Vagina (tissue), 2 donors: ENCODE data around the gene MIAT. TPM values are rescaled to one million over a fixed set of nuclear protein-coding genes. Genes with fewer than 3 reads are reported as not detected.

ENCODE experiments used
- DNase-seq, 2 donors: peaks; one replicate each; pipeline ENCODE4 v3.0.0-alpha.2; 2017; ENCODE audit errors: extremely low spot score in 2 of 2
- H3K27ac ChIP-seq: fragments of 200-600 bp; sonication (generic); one replicate; pipeline ENCODE4 v1.5.1; 2019
- H3K27me3 ChIP-seq: fragments of 200-600 bp; sonication (generic); one replicate; pipeline ENCODE4 v1.5.1; 2019
- H3K36me3 ChIP-seq, 2 donors: fragments of 200-600 bp; sonication (generic); one replicate each; pipeline ENCODE4 v1.5.1; 2017 to 2019
- H3K4me1 ChIP-seq: fragments of 200-600 bp; sonication (generic); one replicate; pipeline ENCODE4 v1.5.1; 2019
- H3K4me3 ChIP-seq, 2 donors: fragments of 200-600 bp; sonication (generic); 1 replicate in 1 of 2; 2 replicates in 1 of 2; pipeline ENCODE4 v1.5.1; 2016 to 2019
- H3K9me3 ChIP-seq: fragments of 200-600 bp; sonication (generic); one replicate; pipeline ENCODE4 v1.5.1; 2019
- CTCF ChIP-seq, 3 experiments: fragments of 450-650 bp in 2 of 3; fragments of 200-600 bp in 1 of 3; sonication (generic) in 1 of 3; IDR thresholded peaks; one replicate each; pipeline ENCODE4 v1.5.1; 2017 to 2019; ENCODE audit warnings: antibody characterized with exemption in 3 of 3, mild to moderate bottlenecking in 2 of 3, moderate library complexity in 2 of 3
- POLR2A ChIP-seq, 2 donors: fragments of 450-650 bp; IDR thresholded peaks; one replicate each; pipeline ENCODE4 v1.6.1; 2017; ENCODE audit warnings: antibody characterized with exemption in 2 of 2, mild to moderate bottlenecking in 2 of 2, moderate library complexity in 2 of 2
- POLR2AphosphoS5 ChIP-seq, 2 donors: sonication (generic); formaldehyde crosslinking; IDR thresholded peaks; one replicate each; pipeline ENCODE4 v1.9.0; 2017; ENCODE audit warnings: antibody characterized with exemption in 2 of 2, mild to moderate bottlenecking in 2 of 2, low read depth in 1 of 2; ENCODE audit not compliant: insufficient read depth in 1 of 2
- intact Hi-C: fragments of 100-400 bp; cut with DNase I; formaldehyde crosslinking; loops from one replicate; pipeline ENCODE4 v1.15.1; 2023
- total RNA-seq: library from RNA; depleted of rRNA; stranded (reverse); fragments of >200 nt; gene quantifications from one replicate; pipeline ENCODE4 v1.2.3, GENCODE V29; 2016

The MIAT gene
- total RNA-seq, 1 donor from 2014 or later = 2.7 TPM

- Histone ChIP-seq H3K9me3 (no peaks in the 10 kb centered on the region), H3K4me1 (no peaks in the 10 kb centered on the region), H3K4me3 (no peak overlapping the region), H3K27ac (no peak overlapping the region), H3K27me3 (no peaks in the 10 kb centered on the region), H3K36me3 (no peaks in the 10 kb centered on the region)
- TF ChIP-seq CTCF (IDR thresholded peaks at IDR 0.05) (no peak), POLR2AphosphoS5 (IDR thresholded peaks at IDR 0.05; ENCODE audit: insufficient read depth in 1 of 2, low read depth in 1 of 2) (no peak), POLR2A (IDR thresholded peaks at IDR 0.05) (no peak)
- DNase-seq = no peak
- intact Hi-C loops = no loop called here
Measured at GRCh38 chr22:26615830-26616435, 41.5 kb upstream of the MIAT start.

- Histone ChIP-seq H3K27me3 (no peaks in the 10 kb centered on the region), H3K9me3 (no peaks in the 10 kb centered on the region), H3K4me1 (no peaks in the 10 kb centered on the region), H3K27ac (no peak overlapping the region), H3K4me3 (no peak overlapping the region), H3K36me3 (no peaks in the 10 kb centered on the region)
- TF ChIP-seq POLR2AphosphoS5 (IDR thresholded peaks at IDR 0.05; ENCODE audit: insufficient read depth in 1 of 2, low read depth in 1 of 2) (no peak), CTCF (IDR thresholded peaks at IDR 0.05) (no peak), POLR2A (IDR thresholded peaks at IDR 0.05) (no peak)
- DNase-seq = no peak
- intact Hi-C loops = no loop called here
Measured at GRCh38 chr22:26616650-26617049, 40.7 kb upstream of the MIAT start.

- intact Hi-C loops = no loop called here
- H3K27me3 ChIP-seq = no peaks in the 10 kb centered on the region
- no peak within 1 kb of the TSS for H3K27ac ChIP-seq
Measured at GRCh38 chr22:26617271-26618199, 39.9 kb upstream of the MIAT start, which contains the start of gene CRYBB1. TSS of gene CRYBB1 (minus strand) at chr22:26618027. CDS start at chr22:26616319, 1,708 bp downstream.

GRCh38 chr22:26618455-26618854, 38.9 kb upstream of the MIAT start:
- Histone ChIP-seq H3K4me1 (no peaks in the 10 kb centered on the region), H3K36me3 (no peaks in the 10 kb centered on the region), H3K27me3 (no peaks in the 10 kb centered on the region), H3K27ac (no peak overlapping the region), H3K4me3 (no peak overlapping the region), H3K9me3 (no peaks in the 10 kb centered on the region)
- no peak for DNase-seq
- TF ChIP-seq POLR2A (IDR thresholded peaks at IDR 0.05) (no peak), POLR2AphosphoS5 (IDR thresholded peaks at IDR 0.05; ENCODE audit: insufficient read depth in 1 of 2, low read depth in 1 of 2) (no peak), CTCF (IDR thresholded peaks at IDR 0.05) (no peak)
- intact Hi-C loops = no loop called here

More at GRCh38 chr22:26617271-26618199, 39.9 kb upstream of the MIAT start, which contains the start of gene CRYBB1:
- Histone ChIP-seq H3K4me3 (no peak within 1 kb of the TSS), H3K9me3 (no peaks in the 10 kb centered on the region), H3K4me1 (no peaks in the 10 kb centered on the region), H3K36me3 (no peaks in the 10 kb centered on the region)
- no peak for DNase-seq
- TF ChIP-seq POLR2AphosphoS5 (IDR thresholded peaks at IDR 0.05; ENCODE audit: insufficient read depth in 1 of 2, low read depth in 1 of 2) (no peak), CTCF (IDR thresholded peaks at IDR 0.05) (no peak), POLR2A (IDR thresholded peaks at IDR 0.05) (no peak)
